ENCODE data around the gene ASPSCR1. TPM values are rescaled to one million over a fixed set of nuclear protein-coding genes. Genes with fewer than 3 reads are reported as not detected.

ASPSCR1 gene
- total RNA-seq, 2 donors from 2014 or later = 21.6 to 46.8 TPM

DNA sequence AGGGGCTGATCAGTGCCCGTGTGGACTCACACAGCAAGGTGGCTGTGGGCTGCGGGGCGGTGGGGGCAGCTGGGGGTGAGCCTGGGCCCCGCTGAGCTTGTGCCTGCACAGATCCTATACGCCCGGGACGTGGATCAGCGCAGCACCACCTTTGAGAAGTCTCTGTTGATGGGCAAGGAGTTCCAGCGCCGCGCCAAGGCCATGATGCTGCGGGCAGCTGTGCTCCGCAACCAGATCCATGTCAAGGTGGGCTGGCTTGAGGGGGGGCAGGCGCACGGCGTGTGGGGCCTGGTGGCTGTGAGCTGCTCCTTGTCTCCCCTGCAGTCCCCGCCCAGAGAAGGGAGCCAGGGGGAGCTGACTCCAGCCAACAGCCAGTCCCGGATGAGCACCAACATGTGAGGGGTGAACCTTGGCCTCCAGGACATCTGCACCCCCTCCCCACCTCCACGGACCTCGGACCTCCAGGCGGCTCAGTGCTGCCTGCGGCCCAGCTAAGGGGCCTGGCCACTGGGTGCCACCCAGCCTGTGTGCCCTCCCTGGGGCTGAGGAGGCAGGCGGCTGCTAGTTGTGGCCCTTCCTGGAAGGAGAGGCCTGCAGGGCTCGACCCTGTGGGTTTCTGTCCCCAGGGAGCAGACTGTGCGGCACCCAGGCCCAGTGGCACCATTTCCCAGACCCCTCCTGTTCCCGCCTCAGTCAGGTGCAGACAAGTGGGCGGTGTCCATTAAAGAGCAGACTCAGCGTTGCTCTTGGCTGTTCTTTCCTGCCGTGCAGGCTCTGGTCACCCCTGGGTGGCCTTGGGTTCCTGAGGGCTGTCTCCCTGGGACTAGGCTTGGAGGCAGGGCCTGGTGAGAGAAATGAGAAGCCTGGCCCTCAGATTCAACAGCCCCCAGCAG, 79.5 kb downstream of the ASPSCR1 start:
- Mint-ChIP-seq H3K27ac (no peak overlapping the region), H3K36me3 (no peaks in the 10 kb centered on the region), H3K4me1 (ENCODE audit: low read depth in 2 of 2) (peaks cover 0 to 3% of the 10 kb centered on the region in 2 donors), H3K4me3 (no peak overlapping the region), H3K27me3 (no peaks in the 10 kb centered on the region), H3K9me3 (no peaks in the 10 kb centered on the region)
- ATAC-seq (no peak), DNase-seq (ENCODE audit: low spot score) (no peak)

- Mint-ChIP-seq H3K4me1 (ENCODE audit: low read depth in 2 of 2) (peaks cover 0 to 3% of the 10 kb centered on the region in 2 donors), H3K9me3 (no peaks in the 10 kb centered on the region), H3K4me3 (no peak overlapping the region), H3K27ac (no peak overlapping the region), H3K27me3 (no peaks in the 10 kb centered on the region), H3K36me3 (no peaks in the 10 kb centered on the region)
- DNase-seq (ENCODE audit: low spot score) (no peak), ATAC-seq (no peak)
Observed at GRCh38 chr17:82058230-82058854, 80.9 kb downstream of the ASPSCR1 start.

- Mint-ChIP-seq H3K4me3 (no peak overlapping the region), H3K9me3 (no peaks in the 10 kb centered on the region), H3K27me3 (no peaks in the 10 kb centered on the region), H3K4me1 (ENCODE audit: low read depth in 2 of 2) (peaks cover 0 to 3% of the 10 kb centered on the region in 2 donors), H3K36me3 (no peaks in the 10 kb centered on the region), H3K27ac (no peak overlapping the region)
- no peak for ATAC-seq
- DNase-seq (ENCODE audit: low spot score) = no peak
Observed at GRCh38 chr17:82058855-82059249, 81.4 kb downstream of the ASPSCR1 start.

DNA sequence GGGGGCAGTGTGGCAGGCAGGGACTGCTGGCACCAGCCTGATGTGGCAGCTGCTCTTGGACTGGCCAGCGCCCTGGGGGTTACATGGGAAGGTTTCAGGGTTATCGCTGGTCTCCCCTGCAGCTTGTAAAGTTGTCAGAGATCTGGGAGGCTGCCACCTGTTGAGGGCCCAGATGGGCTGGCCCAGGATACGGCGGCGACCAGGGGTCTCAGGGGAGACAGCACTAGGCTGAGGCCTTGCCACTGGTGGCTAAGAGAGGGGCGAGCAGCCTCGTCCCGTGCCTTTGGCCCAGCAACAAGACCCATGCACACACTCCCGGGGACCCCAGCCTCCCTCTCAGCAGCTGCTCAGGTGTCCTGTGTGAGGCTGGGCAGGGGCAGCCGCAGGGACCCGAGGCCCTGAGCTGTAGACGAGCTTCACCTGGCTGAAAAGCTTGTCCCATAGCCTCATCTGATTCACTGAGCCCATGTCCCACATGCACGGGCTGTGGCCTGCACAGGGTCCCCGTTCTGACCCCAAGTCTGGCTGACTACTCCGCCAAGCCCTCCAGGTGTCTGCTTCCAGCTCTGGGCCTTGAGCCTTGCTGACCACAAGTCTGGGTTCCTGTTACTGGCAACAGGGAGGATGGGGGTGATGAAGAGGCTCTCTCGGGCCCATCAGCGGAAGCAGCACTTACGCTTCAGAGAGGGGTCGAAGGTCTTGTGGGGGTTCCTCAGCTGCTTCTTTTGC, 82.0 kb downstream of the ASPSCR1 start:
- no peak for DNase-seq (ENCODE audit: low spot score)
- Mint-ChIP-seq H3K4me3 (no peak overlapping the region), H3K4me1 (ENCODE audit: low read depth in 2 of 2) (peaks cover 0 to 3% of the 10 kb centered on the region in 2 donors), H3K27me3 (no peaks in the 10 kb centered on the region), H3K36me3 (no peaks in the 10 kb centered on the region), H3K27ac (no peak overlapping the region), H3K9me3 (no peaks in the 10 kb centered on the region)
- no peak for ATAC-seq

GRCh38 chr17:82060001-82060380, 82.6 kb downstream of the ASPSCR1 start:
- peaks cover 0 to 3% of the 10 kb centered on the region in 2 donors for H3K4me1 Mint-ChIP-seq (ENCODE audit: low read depth in 2 of 2)
- no peaks in the 10 kb centered on the region for H3K36me3 Mint-ChIP-seq
- H3K27ac Mint-ChIP-seq = no peak overlapping the region
- no peaks in the 10 kb centered on the region for H3K9me3 Mint-ChIP-seq
- ATAC-seq = no peak
- DNase-seq (ENCODE audit: low spot score) = no peak
- no peak overlapping the region for H3K4me3 Mint-ChIP-seq
- no peaks in the 10 kb centered on the region for H3K27me3 Mint-ChIP-seq

- Mint-ChIP-seq H3K9me3 (no peaks in the 10 kb centered on the region), H3K27ac (no peak overlapping the region), H3K4me1 (ENCODE audit: low read depth in 2 of 2) (peaks cover 0 to 3% of the 10 kb centered on the region in 2 donors), H3K36me3 (no peaks in the 10 kb centered on the region), H3K4me3 (no peak overlapping the region), H3K27me3 (no peaks in the 10 kb centered on the region)
- DNase-seq (ENCODE audit: low spot score) = no peak
- no peak for ATAC-seq
Observed at GRCh38 chr17:82060614-82061013, 83.2 kb downstream of the ASPSCR1 start.

DNA sequence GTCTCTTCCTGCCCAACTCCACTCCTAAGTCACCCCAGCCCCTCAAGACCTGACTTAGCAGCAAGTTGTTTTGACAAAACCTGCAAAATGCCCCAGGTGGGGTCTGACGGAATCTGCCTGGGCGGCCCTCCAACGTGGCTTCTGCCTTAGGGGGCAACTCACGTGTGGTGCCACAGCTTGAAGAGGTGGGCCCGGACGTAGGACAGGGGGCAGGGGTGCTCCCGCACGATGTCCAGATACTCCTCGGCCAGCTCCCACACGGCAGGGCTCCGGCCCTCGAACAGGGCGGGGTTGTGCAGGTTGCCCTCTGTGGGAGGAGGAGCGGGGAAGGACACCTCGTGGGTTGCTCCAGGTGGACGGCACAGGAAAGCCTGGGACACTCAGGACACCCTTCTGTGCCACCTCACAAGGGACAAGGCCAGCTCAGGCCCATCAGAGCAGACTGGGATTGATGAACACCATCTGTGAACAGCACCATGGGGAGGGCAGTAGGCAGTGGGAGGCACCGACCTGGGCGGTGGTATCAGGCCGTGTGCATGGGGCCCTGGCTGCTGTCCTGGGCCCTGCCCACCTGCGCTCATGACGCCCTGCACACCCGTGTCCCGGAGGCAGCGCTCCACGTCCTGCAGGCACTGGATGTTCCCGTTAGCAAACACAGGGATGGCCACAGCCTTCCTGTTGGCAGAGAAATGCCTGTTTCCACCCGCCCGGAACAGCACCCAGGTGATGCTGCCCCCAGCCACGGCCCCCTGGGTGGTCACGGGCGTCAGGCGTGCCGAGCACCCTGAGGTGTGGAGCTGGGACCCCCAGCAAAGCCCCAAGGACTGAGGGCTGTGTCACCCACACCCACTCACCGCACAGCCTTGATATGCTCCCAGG, 83.9 kb downstream of the ASPSCR1 start:
- H3K27me3 Mint-ChIP-seq = no peaks in the 10 kb centered on the region
- H3K27ac Mint-ChIP-seq = no peak overlapping the region
- H3K9me3 Mint-ChIP-seq = no peaks in the 10 kb centered on the region
- no peaks in the 10 kb centered on the region for H3K36me3 Mint-ChIP-seq
- DNase-seq (ENCODE audit: low spot score) (no peak), ATAC-seq (no peak)
- peaks cover 0 to 6% of the 10 kb centered on the region in 2 donors for H3K4me1 Mint-ChIP-seq (ENCODE audit: low read depth in 2 of 2)
- no peak overlapping the region for H3K4me3 Mint-ChIP-seq

DNA sequence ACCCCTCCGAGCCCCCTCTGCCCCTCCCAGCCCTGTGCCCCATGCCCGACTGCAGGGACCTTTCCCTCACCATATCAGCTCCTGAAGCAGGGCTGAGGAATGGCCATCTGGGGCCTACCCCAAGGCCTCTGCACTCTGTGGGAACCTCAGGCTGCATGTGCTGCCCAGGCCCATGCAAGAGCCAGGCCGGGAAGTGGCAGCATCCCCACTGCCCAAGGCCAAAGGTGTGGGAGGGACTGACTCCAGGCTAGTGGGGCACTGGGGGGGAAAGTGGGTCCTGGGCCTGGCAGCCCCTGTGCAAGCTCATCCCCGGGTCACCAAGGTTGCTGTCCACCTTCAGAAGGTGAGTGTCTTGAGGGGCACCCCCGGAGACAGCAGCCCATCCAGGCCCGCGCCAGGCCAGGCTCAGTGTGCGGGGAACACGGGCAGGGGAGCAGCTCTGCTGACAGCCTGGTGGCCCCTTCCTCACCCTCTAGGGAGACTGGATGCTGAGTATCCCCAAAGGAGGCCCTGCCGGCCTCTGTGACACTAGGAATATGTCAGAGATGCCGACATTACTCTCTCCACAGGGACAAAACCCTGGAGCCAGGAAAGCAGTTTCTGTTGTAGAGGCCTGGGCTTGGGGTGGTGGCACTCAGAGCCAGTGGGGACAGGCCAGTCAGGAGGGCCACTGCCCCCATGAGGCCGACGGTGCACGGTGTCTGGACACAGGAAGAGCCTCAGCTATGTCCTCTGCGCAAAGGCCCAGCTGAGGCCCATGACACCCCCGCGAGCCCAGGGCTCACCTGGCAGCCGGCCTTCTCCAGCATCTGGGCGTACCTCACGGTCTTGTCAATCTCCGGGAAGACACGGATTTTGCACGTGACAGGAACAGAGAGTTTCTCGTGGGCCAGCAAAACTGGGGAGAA, 84.9 kb downstream of the ASPSCR1 start:
- H3K4me1 Mint-ChIP-seq (ENCODE audit: low read depth in 2 of 2) = peaks cover 0 to 9% of the 10 kb centered on the region in 2 donors
- DNase-seq (ENCODE audit: low spot score) (no peak), ATAC-seq (no peak)
- no peaks in the 10 kb centered on the region for H3K9me3 Mint-ChIP-seq
- H3K27me3 Mint-ChIP-seq = no peaks in the 10 kb centered on the region
- H3K36me3 Mint-ChIP-seq = no peaks in the 10 kb centered on the region
- no peak overlapping the region for H3K27ac Mint-ChIP-seq
- H3K4me3 Mint-ChIP-seq = no peak overlapping the region

- H3K27me3 Mint-ChIP-seq = no peaks in the 10 kb centered on the region
- no peak for ATAC-seq
- H3K27ac Mint-ChIP-seq = no peak overlapping the region
- no peaks in the 10 kb centered on the region for H3K36me3 Mint-ChIP-seq
- H3K4me1 Mint-ChIP-seq (ENCODE audit: low read depth in 2 of 2) = peaks cover 0 to 9% of the 10 kb centered on the region in 2 donors
- H3K4me3 Mint-ChIP-seq = no peak overlapping the region
- no peaks in the 10 kb centered on the region for H3K9me3 Mint-ChIP-seq
- no peak for DNase-seq (ENCODE audit: low spot score)
Observed at GRCh38 chr17:82062984-82063368, 85.5 kb downstream of the ASPSCR1 start.

DNA sequence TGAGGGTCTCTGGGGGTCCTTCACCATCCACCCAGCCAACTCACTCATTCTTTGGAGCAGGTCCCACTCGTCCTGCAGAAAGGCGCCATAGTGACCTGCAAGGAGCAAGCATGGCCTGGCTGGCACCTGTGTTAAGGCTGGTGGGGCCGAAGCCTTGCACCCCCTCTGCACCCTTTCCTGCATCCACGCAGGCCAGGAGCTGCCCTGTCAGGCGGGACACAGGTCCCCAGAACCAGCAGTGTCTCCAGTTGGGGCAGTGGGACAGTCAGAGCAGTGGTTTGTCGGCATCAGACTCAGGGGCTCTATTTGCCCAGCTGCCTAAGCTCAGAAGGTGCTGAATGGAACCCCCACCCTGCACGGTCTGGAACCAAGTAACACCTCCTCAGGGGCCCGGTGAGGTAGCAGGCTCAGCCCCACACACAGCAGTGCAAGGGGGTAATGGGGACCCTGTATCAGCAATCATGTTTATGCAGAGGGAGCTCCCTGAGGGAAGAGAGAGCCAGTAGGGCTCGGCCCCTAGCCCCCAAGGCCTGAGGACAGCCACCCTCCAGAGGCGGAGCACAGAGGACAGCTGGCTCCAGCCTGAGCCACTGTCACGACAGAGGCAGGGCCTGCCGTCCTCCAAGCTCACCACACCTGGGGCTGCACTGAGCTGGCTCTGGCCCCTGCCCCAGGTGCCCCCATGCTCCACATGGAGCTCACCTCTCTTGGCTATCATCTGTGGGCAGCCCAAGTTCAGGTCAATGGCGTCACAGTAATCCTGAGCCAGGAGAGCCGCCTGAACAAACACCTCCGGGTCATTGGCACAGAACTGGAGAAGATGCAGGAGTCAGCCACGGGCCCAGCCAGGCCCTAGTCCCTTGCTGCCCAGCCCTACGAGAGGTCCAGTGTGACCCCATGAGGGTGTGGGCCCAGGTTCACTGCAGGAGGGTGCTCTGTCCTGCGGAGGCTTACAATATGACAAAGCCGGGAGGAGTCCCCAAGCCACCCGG, 86.3 kb downstream of the ASPSCR1 start:
- Mint-ChIP-seq H3K4me3 (peak overlapping the region; percentile 51), H3K9me3 (no peaks in the 10 kb centered on the region), H3K36me3 (no peaks in the 10 kb centered on the region), H3K27ac (no peak overlapping the region), H3K4me1 (ENCODE audit: low read depth in 2 of 2) (peaks cover 0 to 9% of the 10 kb centered on the region in 2 donors), H3K27me3 (no peaks in the 10 kb centered on the region)
- ATAC-seq (no peak), DNase-seq (ENCODE audit: low spot score) (no peak)

GRCh38 chr17:82064433-82065192, 87.2 kb downstream of the ASPSCR1 start:
- Mint-ChIP-seq H3K27ac (no peak overlapping the region), H3K27me3 (no peaks in the 10 kb centered on the region), H3K4me3 (peak overlapping the region; percentile 51), H3K36me3 (no peaks in the 10 kb centered on the region), H3K4me1 (ENCODE audit: low read depth in 2 of 2) (peaks cover 0 to 9% of the 10 kb centered on the region in 2 donors), H3K9me3 (no peaks in the 10 kb centered on the region)
- ATAC-seq (no peak), DNase-seq (ENCODE audit: low spot score) (no peak)
